CD4-positive, alpha-beta T cell (primary cell): Measurements from ENCODE around the gene BABAM2. TPM values are rescaled to one million over a fixed set of nuclear protein-coding genes. Genes with fewer than 3 reads are reported as not detected.

ENCODE experiments used
- ATAC-seq: fragments of 200-7000 bp; cut with Tn5 transposase; one replicate; pipeline ENCODE4 v1.10.0; 2022; ENCODE audit warnings: mild to moderate bottlenecking; ENCODE audit not compliant: poor library complexity
- CTCF ChIA-PET: fragments of 350-600 bp; sonication (Branson Sonifier 250); formaldehyde crosslinking; loops from one replicate; lab custom pipeline; 2021; ENCODE audit warnings: antibody characterized with exemption, inconsistent platforms; lab: Charles Lee
- POLR2A ChIA-PET: fragments of 350-600 bp; sonication (Branson Sonifier 250); formaldehyde crosslinking; loops from one replicate; lab custom pipeline; 2021; ENCODE audit warnings: antibody characterized with exemption, inconsistent platforms; lab: Charles Lee
- DNase-seq, 14 experiments: peaks; one replicate each; pipeline ENCODE4 v3.0.0-alpha.2; 2013 to 2020; ENCODE audit warnings: mixed read lengths in 2 of 14
- H3K27ac ChIP-seq, 2 donors: one replicate each; pipeline versions ENCODE4 v1.5.1 to v1.7.0; 2013; ENCODE audit warnings: low read length in 2 of 2, low read depth in 1 of 2, mild to moderate bottlenecking in 1 of 2
- H3K27me3 ChIP-seq, 2 experiments: 1 replicate in 1 of 2; 2 replicates in 1 of 2; pipeline versions ENCODE4 v1.6.1 to v1.7.0; 2013; ENCODE audit warnings: low read length in 2 of 2, control low read depth in 1 of 2, mild to moderate bottlenecking in 1 of 2, moderate library complexity in 1 of 2; ENCODE audit not compliant: insufficient read depth in 2 of 2, control insufficient read depth in 1 of 2
- H3K36me3 ChIP-seq: one replicate; pipeline ENCODE4 v1.6.1; 2013; ENCODE audit warnings: low read length, control low read depth; ENCODE audit not compliant: insufficient read depth
- H3K4me1 ChIP-seq: one replicate; pipeline ENCODE4 v1.6.1; 2013; ENCODE audit warnings: low read length, control low read depth; ENCODE audit not compliant: insufficient read depth
- H3K4me3 ChIP-seq: one replicate; pipeline ENCODE4 v1.5.1; 2013; ENCODE audit warnings: mild to moderate bottlenecking, low read length, moderate library complexity
- H3K9me3 ChIP-seq, 2 experiments: 1 replicate in 1 of 2; 2 replicates in 1 of 2; pipeline versions ENCODE4 v1.6.1 to v1.7.0; 2013; ENCODE audit warnings: low read length in 2 of 2, mild to moderate bottlenecking in 2 of 2, control low read depth in 1 of 2, moderate library complexity in 1 of 2; ENCODE audit not compliant: control insufficient read depth in 1 of 2, insufficient read depth in 1 of 2
- H3K27ac Mint-ChIP-seq: one replicate; pipeline ENCODE4 v1.8.0; 2020; ENCODE audit warnings: mixed read lengths
- H3K27me3 Mint-ChIP-seq: one replicate; pipeline ENCODE4 v1.8.0; 2021; ENCODE audit warnings: mixed read lengths
- H3K36me3 Mint-ChIP-seq: one replicate; pipeline ENCODE4 v1.8.0; 2021; ENCODE audit warnings: low read depth, mixed read lengths
- H3K4me1 Mint-ChIP-seq: one replicate; pipeline ENCODE4 v1.8.0; 2021; ENCODE audit warnings: low read depth, mixed read lengths
- H3K4me3 Mint-ChIP-seq: one replicate; pipeline ENCODE4 v1.8.0; 2020; ENCODE audit warnings: mild to moderate bottlenecking, mixed read lengths
- H3K9me3 Mint-ChIP-seq: one replicate; pipeline ENCODE4 v1.8.0; 2020; ENCODE audit warnings: mixed read lengths
- CTCF ChIP-seq: fragments of 200-600 bp; IDR thresholded peaks from one replicate; pipeline ENCODE4 v1.8.0; 2022; ENCODE audit warnings: antibody characterized with exemption, mild to moderate bottlenecking
- intact Hi-C, 2 experiments: fragments of 100-400 bp; cut with DNase I in 1 of 2; cut with micrococcal nuclease in 1 of 2; formaldehyde crosslinking; loops; one replicate each; pipeline versions ENCODE4 v1.15.1 to v1.9.0; 2023 to 2025; cut with DNase I, micrococcal nuclease
- total RNA-seq, 174 experiments: library from RNA in 2 of 174; stranded (reverse) in 2 of 174; gene quantifications; one replicate each; pipeline ENCODE4 v1.2.3 and lab custom pipeline; 2021 to 2026

Gene BABAM2
- total RNA-seq, 2 experiments from 2014 or later = 29.2 to 32.8 TPM

- intact Hi-C loops = no loop called here
- Histone ChIP-seq H3K27ac (no peak overlapping the region), H3K4me1 (no peaks in the 10 kb centered on the region), H3K9me3 (no peaks in the 10 kb centered on the region), H3K27me3 (no peaks in the 10 kb centered on the region), H3K4me3 (no peak overlapping the region), H3K36me3 (no peaks in the 10 kb centered on the region)
- no peaks in the 10 kb centered on the region for H3K9me3 Mint-ChIP-seq
- ATAC-seq (no peak), DNase-seq (no peak)
- H3K4me3 Mint-ChIP-seq = no peak overlapping the region
- no peaks in the 10 kb centered on the region for H3K36me3 Mint-ChIP-seq
- H3K27me3 Mint-ChIP-seq = no peaks in the 10 kb centered on the region
- ChIA-PET CTCF (no interaction called here), POLR2A (no interaction called here)
- no peak for TF ChIP-seq CTCF
- no peaks in the 10 kb centered on the region for H3K4me1 Mint-ChIP-seq
- no peak overlapping the region for H3K27ac Mint-ChIP-seq
These were observed 325.8 kb downstream of the BABAM2 start for GRCh38 chr2:28216331-28216730.

GRCh38 chr2:28217042-28217740 is 326.7 kb downstream of the BABAM2 start:
- no peak for DNase-seq
- Mint-ChIP-seq H3K9me3 (no peaks in the 10 kb centered on the region), H3K36me3 (no peaks in the 10 kb centered on the region), H3K27me3 (no peaks in the 10 kb centered on the region), H3K4me3 (no peak overlapping the region), H3K4me1 (no peaks in the 10 kb centered on the region), H3K27ac (no peak overlapping the region)
- TF ChIP-seq CTCF = no peak
- Histone ChIP-seq H3K4me3 (no peak overlapping the region), H3K9me3 (no peaks in the 10 kb centered on the region), H3K27me3 (no peaks in the 10 kb centered on the region), H3K27ac (no peak overlapping the region), H3K4me1 (no peaks in the 10 kb centered on the region), H3K36me3 (no peaks in the 10 kb centered on the region)
- POLR2A ChIA-PET = no interaction called here
- intact Hi-C loops = no loop called here
- ATAC-seq = no peak
- CTCF ChIA-PET = no interaction called here

- H3K27ac Mint-ChIP-seq = no peak overlapping the region
- intact Hi-C loops = no loop called here
These were observed 328.6 kb downstream of the BABAM2 start for GRCh38 chr2:28219138-28219537.

More at GRCh38 chr2:28219138-28219537, 328.6 kb downstream of the BABAM2 start:
- POLR2A ChIA-PET = no interaction called here
- CTCF ChIA-PET = interaction anchor here (0.7 kb wide), 1 partner anchor 359 kb away, joined by 3 read pairs; no protein-coding TSS in a partner anchor
- DNase-seq (no peak), ATAC-seq (no peak)
- H3K36me3 Mint-ChIP-seq = no peaks in the 10 kb centered on the region
- no peak overlapping the region for H3K4me3 Mint-ChIP-seq
- no peak for TF ChIP-seq CTCF
- no peaks in the 10 kb centered on the region for H3K27me3 ChIP-seq
- no peaks in the 10 kb centered on the region for H3K4me1 Mint-ChIP-seq
- H3K9me3 Mint-ChIP-seq = no peaks in the 10 kb centered on the region
- H3K27me3 Mint-ChIP-seq = no peaks in the 10 kb centered on the region
- no peaks in the 10 kb centered on the region for H3K4me1 ChIP-seq
- no peaks in the 10 kb centered on the region for H3K9me3 ChIP-seq
- no peak overlapping the region for H3K27ac ChIP-seq
- no peaks in the 10 kb centered on the region for H3K36me3 ChIP-seq
- H3K4me3 ChIP-seq = no peak overlapping the region
